ENCODE measurements around the gene SPRN. TPM values are rescaled to one million over a fixed set of nuclear protein-coding genes. Genes with fewer than 3 reads are reported as not detected.
A peak's percentile ranks its signal among the peaks of the same experiment; 100 is the strongest.
"Not testable (repeated sequence)": the region's sequence is repeated elsewhere in the genome, so short reads cannot be mapped to it uniquely, and the experiment has no call there.

Gene SPRN
- total RNA-seq, 2 donors from 2014 or later, result not detected

GRCh38 chr10:133419211-133419950 lies 5.0 kb downstream of the SPRN start:
- ATAC-seq (no peak), DNase-seq (no peak)
- intact Hi-C loops (cut with DNase I, micrococcal nuclease), result no loop called here

- no peak for ATAC-seq
- intact Hi-C loops (cut with DNase I, micrococcal nuclease), result no loop called here
- DNase-seq, result no peak
Measured at GRCh38 chr10:133418289-133418993, 6.0 kb downstream of the SPRN start.

- DNase-seq (no peak), ATAC-seq (no peak)
- intact Hi-C loops (cut with DNase I, micrococcal nuclease), result no loop called here
Measured at GRCh38 chr10:133415752-133416151, 8.7 kb downstream of the SPRN start.

GRCh38 chr10:133414401-133414800 lies 10.0 kb downstream of the SPRN start:
- intact Hi-C loops (cut with DNase I, micrococcal nuclease); DNase-seq; ATAC-seq: not testable (repeated sequence)

- DNase-seq (no peak), ATAC-seq (no peak)
- intact Hi-C loops (cut with DNase I, micrococcal nuclease), result no loop called here
Measured at GRCh38 chr10:133412381-133412711, 12.1 kb downstream of the SPRN start.

- ATAC-seq (no peak), DNase-seq (no peak)
- intact Hi-C loops (cut with DNase I, micrococcal nuclease), result no loop called here
Measured at GRCh38 chr10:133411523-133412380, 12.7 kb downstream of the SPRN start.

- intact Hi-C loops (cut with DNase I, micrococcal nuclease), result no loop called here
- DNase-seq (no peak), ATAC-seq (no peak)
Measured at GRCh38 chr10:133405844-133406527, 18.4 kb downstream of the SPRN start.

DNA sequence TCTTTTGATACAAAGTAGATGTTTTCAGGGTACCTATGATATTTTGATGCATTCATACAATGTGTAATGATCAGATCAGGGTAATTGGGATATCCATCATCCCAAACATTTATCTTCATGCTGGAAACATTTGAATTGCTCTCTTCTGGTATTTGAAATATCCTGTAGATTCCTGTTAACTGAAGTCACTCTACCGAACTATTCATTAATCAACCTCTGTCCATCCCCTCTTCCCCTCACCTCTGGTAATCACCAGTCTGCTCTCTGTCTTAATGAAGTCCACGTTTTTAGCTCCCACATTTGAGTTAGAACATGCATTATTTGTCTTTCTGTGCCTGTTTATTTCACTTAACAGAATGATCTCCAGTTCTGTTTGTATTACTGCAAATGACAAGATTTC lies 19.2 kb downstream of the SPRN start:
- DNase-seq (no peak), ATAC-seq (no peak)
- intact Hi-C loops (cut with DNase I, micrococcal nuclease), result no loop called here

GRCh38 chr10:133403784-133404183 lies 20.6 kb downstream of the SPRN start:
- intact Hi-C loops (cut with DNase I, micrococcal nuclease), result no loop called here
- ATAC-seq (no peak), DNase-seq (no peak)

DNA sequence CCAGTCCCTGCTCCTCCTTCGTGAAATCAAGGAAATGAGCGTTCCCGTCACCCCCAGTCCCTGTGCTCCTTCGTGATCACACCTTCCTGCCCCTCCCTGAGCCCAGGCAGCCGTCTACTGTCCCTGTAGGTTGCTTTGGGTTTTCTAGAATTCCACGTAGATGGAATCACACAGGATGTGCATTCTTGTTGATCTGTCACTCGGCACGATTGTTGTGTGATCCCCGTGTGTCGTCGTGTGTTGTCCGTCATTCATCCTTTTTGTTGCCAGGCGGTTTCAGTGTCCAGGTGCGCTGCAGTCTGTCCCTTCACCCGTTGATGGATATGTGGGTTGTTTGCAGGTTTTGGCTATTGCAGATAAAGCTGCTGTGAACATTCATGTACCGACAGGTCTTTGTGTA lies 21.1 kb downstream of the SPRN start:
- ATAC-seq (no peak), DNase-seq (no peak)
- intact Hi-C loops (cut with DNase I, micrococcal nuclease), result no loop called here

- DNase-seq (no peak), ATAC-seq (no peak)
- intact Hi-C loops (cut with DNase I, micrococcal nuclease), result no loop called here
Measured at GRCh38 chr10:133401981-133402725, 22.3 kb downstream of the SPRN start.

DNA sequence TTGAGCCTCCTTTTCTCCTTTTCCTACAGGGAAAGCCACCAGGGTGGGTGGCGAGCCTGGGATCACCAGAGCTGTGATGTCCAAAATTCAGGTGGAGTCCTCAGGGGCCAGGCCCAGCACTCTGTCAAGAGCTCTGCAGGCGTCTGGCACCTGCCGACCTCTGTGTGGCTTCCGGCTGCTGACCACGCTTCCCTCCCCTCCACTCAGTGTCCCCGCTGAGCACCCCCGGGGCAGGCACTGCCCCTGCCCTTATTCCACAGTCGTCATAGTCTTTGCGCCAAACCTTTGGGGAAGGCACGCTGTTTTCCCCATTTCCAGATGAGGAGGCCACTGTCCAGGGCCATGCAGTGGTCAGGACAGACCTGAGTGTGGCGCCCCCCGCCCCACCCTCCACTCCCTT lies 22.9 kb downstream of the SPRN start:
- no peak for ATAC-seq
- DNase-seq, result no peak
- intact Hi-C loops (cut with DNase I, micrococcal nuclease), result no loop called here

- intact Hi-C loops (cut with DNase I, micrococcal nuclease), result no loop called here
- DNase-seq, result no peak
- ATAC-seq, result peak; percentile 23
Measured at GRCh38 chr10:133400624-133401424, 23.6 kb downstream of the SPRN start.

DNA sequence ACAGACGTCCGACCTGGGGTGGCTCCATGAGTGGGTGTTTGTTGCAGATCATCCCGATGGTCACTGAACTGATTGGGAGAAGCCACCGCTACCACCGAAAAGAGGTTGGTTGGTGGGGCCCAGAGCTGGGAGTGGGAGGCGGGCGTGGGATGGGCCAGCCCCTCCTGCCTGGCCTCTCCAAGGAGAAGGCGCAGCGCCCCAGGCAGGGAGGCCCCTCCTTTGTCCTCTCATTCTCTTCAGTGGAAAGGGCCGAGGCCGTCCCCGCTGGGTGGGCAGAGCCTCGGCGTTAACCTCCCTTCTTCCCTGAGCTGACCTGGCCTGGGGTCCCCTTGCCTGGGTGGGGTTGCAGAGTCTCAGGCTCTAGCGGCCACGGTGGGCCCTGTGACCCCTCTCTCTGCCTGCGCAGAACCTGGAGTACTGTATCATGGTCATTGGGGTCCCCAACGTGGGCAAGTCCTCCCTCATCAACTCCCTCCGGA lies 25.3 kb downstream of the SPRN start:
- ATAC-seq, result no peak
- DNase-seq, result no peak
- intact Hi-C loops (cut with DNase I, micrococcal nuclease), result no loop called here

GRCh38 chr10:133397938-133398337 lies 26.5 kb downstream of the SPRN start:
- DNase-seq (no peak), ATAC-seq (no peak)
- intact Hi-C loops (cut with DNase I, micrococcal nuclease), result no loop called here

DNA sequence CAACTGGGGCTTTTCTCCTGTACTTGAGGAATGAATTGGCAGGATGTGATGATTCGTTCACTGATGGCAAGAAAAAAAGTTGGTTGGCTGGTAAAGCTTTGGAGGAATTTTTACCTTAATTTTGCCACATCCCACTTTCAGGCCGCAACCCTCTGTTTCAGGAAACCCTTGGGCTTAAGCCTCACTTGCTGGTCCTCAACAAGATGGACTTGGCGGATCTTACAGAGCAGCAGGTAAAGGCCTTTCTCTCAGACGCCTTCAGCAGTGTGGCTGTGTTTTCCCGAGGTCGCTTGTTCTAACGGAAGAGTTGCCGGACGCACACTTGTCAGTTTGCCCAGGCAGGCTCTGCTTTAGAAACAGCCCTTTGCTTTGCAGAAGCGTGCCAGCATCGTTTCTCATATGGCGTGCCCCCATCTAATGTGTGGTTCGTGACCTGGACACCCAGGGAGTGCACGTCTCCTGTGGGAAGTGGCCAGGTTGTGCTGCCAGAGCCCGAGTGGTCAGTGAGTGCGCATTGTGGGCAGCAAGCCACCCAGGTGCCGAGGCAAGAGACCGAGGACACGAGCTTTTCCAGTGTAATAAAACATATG lies 28.3 kb downstream of the SPRN start:
- ATAC-seq, result no peak
- intact Hi-C loops (cut with DNase I, micrococcal nuclease), result no loop called here
- DNase-seq, result no peak

GRCh38 chr10:133394801-133395221 lies 29.6 kb downstream of the SPRN start:
- DNase-seq, result no peak

More at GRCh38 chr10:133394801-133395221, 29.6 kb downstream of the SPRN start:
- peak; percentile 10 for ATAC-seq
- intact Hi-C loops (cut with DNase I, micrococcal nuclease), result no loop called here

Data from left colon (tissue), 2 donors.